NCI-H2171 treated with DMSO at 0.1 percent for 48 hours (cell line): Measurements from ENCODE around the gene PRTN3.
"Not testable (repeated sequence)": the region's sequence is repeated elsewhere in the genome, so short reads cannot be mapped to it uniquely, and the experiment has no call there.

Experiments
- DNase-seq: peaks from one replicate; lab custom pipeline; 2025; lab: John Stamatoyannopoulos, UW

Gene PRTN3

DNA sequence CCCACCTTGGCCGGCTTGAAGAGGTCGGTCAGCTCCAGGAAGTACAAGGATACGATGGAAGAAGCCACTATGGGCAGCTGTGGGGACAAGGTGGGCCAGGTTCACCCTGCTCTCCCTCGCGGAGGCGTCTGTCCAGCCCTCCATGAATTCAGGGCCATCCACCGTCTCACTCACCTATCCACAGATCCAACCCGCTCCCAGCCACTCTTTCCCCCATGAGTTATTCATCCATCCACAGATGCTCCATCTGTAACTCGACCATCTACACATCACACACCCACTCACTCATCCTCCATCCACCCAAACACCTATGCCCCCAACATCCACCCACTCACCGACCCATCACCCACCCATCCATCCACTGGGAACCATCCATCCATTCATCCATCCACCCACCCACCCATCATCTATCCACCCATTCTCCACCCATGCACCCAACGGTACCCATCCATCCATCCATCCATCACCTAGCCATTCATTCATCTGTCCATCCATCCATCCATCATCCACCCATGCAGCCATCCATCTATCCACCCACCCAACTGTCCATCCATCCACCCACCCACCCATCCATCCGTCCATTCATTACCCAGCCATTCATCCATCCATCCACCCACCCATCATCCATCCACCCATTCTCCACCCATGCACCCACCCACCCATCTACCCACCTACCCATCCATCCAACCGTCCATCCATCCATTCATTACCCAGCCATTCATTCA lies 24.9 kb upstream of the PRTN3 start:
- DNase-seq, result no peak

DNA sequence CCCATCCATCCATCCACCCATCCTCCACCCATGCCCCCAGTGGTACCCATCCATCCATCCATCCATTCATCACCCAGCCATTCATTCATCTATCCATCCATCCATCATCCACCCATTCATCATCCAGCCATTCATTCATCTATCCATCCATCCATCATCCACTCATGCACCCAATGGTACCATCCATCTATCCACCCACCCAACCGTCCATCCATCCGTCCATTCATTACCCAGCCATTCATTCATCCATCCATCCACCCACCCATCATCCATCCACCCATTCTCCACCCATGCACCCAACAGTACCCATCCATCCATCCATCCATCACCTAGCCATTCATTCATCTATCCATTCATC lies 24.3 kb upstream of the PRTN3 start:
- DNase-seq, result no peak

GRCh38 chr19:820212-820611 lies 20.6 kb upstream of the PRTN3 start:
- not testable (repeated sequence) for DNase-seq

GRCh38 chr19:821231-821824 lies 19.5 kb upstream of the PRTN3 start:
- no peak for DNase-seq

GRCh38 chr19:821825-822503 lies 18.8 kb upstream of the PRTN3 start, which contains the start of gene PLPPR3:
Gene PLPPR3, minus strand, starts transcription at chr19:821955. Its CDS starts 396 bp downstream, at chr19:821559.
- peak; percentile 13 for DNase-seq

- no peak for DNase-seq
Observed at GRCh38 chr19:823565-824121, 17.2 kb upstream of the PRTN3 start.

GRCh38 chr19:824885-825284 lies 15.9 kb upstream of the PRTN3 start:
- no peak for DNase-seq

DNA sequence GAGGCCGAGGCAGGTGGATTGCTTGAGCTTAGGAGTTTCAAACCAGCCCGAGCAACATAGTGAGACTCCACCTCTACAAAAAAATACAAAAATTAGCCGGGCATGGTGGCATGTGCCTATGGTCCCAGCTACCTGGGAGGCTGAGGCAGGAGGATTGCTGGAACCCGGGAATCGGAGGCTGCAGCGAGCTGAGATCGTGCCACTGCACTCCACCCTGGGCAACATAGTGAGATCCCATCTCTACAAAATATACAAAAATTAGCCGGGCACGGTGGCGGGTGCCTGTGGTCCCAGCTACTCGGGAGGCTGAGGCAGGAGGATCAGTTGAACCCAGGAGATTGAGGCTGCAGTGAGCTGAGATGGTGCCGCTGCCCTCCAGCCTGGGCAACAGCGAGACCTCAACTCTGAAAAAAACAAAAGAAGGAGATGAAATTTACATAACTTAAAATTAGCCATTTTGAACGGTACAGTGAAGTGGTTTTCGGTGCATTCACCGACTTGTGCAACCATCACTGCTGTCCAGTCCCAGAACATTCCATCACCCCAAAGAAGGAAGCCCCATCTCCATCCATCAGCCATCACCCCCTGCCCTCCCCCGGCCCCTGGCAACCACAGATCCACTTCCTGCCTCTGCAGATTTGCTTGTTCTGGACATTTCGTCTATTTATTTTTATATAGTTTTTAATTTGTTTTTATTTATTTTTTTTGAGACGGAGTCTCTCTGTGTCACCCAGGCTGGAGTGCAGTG lies 14.7 kb upstream of the PRTN3 start:
- DNase-seq, result no peak

GRCh38 chr19:827314-827709 lies 13.5 kb upstream of the PRTN3 start:
- no peak for DNase-seq

GRCh38 chr19:827710-828321 lies 13.0 kb upstream of the PRTN3 start, which contains the start of gene AZU1:
Gene AZU1, plus strand, starts transcription at chr19:827837. Its CDS starts 10 bp downstream, at chr19:827847.
- DNase-seq, result no peak

DNA sequence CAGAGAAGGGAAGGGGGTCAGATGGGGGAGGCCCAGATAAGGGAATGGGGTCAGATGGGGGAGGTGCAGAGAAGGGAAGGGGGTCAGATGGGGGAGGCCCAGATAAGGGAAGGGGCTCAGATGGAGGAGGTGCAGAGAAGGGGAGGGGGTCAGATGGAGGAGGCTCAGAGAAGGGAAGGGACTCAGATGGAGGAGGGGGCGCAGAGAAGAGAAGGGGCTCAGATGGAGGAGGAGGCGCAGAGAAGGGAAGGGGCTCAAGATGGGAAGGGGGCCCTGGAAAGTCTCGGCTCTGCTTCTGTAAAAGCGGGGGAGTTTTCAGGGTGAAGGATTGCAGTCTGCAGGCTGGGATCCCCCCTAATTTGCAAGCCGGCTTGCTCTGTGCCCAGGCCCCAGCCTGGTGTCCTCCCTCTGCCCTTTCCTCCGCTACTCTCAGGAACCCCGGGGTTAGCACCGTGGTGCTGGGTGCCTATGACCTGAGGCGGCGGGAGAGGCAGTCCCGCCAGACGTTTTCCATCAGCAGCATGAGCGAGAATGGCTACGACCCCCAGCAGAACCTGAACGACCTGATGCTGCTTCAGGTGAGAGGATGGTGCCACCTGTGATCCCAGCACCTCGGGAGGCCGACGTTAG lies 11.6 kb upstream of the PRTN3 start:
- DNase-seq, result no peak

- no peak for DNase-seq
Observed at GRCh38 chr19:831407-832369, 9.1 kb upstream of the PRTN3 start.

DNA sequence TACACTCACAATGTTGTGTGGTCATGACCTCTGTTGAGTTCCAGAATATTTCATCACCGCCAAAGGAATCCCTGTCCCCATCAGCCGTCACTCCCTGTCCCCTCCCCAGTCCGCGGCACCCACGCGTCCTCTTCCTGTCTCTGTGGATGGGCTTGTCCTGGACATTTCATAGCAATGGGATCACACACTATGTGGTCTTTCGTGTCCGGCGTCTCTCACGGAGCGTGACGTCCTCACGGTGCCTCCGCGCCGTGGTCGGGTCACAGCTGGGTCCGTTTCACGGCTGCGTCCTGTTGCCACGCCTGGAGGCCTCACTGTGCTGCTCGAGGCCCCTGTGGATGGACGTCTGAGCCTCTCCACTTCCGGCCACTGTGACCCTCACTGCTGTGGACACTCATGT lies 6.6 kb upstream of the PRTN3 start:
- DNase-seq, result no peak

GRCh38 chr19:835210-835810 lies 5.5 kb upstream of the PRTN3 start:
- no peak for DNase-seq

- DNase-seq, result not testable (repeated sequence)
Observed at GRCh38 chr19:842802-843179, 2.0 kb downstream of the PRTN3 start.

DNA sequence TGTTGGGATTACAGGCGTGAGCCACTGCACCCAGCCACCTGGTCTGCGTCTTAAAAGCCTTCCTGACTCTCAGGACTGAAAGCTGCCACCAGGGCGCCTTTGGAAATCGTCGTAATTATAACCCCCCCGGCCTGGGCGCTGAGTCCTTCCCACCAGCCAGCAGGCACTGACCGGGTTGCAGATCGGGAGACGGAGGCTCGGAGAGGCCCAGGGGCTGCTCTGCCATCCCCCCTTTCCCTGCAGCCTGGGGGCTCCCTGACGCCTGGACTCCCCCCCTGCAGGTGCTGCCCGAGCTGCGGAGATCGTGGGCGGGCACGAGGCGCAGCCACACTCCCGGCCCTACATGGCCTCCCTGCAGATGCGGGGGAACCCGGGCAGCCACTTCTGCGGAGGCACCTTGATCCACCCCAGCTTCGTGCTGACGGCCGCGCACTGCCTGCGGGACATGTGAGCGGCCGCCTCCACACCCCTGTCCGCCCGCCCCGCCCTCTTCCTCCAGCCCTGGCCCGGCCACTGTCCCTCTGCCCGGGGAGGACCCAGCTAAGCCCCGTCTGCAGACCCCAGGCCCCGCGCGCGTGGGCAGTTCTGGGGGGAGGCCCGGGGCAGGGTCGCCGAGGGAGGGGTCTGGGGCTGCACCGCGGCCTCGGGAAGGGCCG lies 2.5 kb downstream of the PRTN3 start:
- no peak for DNase-seq

DNA sequence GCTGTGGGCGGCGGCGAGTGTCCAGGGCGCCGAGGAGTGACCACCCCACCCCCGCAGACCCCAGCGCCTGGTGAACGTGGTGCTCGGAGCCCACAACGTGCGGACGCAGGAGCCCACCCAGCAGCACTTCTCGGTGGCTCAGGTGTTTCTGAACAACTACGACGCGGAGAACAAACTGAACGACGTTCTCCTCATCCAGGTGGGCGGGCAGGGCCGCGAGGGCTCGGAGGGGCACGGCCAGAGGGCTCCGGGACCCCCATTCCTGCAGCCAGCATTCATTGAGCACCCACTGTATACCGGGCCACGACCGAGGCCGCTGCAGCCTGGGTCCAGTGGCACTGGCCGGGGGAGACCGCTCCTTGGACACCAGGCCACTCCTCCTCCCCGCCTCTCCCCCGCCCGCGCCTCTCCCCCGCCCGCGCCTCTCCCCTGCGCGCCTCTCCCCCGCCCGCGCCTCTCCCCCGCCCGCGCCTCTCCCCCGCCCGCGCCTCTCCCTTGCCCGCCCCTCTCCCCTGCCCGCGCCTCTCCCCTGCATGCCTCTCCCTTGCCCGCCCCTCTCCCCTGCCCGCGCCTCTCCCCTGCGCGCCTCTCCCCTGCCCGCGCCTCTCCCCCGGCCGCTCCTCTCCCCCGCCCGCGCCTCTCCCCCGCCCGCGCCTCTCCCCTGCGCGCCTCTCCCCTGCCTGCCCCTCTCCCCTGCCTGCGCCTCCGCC lies 3.2 kb downstream of the PRTN3 start:
- no peak for DNase-seq

- DNase-seq, result peak; percentile 26
Observed at GRCh38 chr19:844546-844971, 3.8 kb downstream of the PRTN3 start.
